ENCODE measurements around the gene TCOF1. TPM values are rescaled to one million over a fixed set of nuclear protein-coding genes. Genes with fewer than 3 reads are reported as not detected.

TCOF1 gene
- total RNA-seq, 1 experiment from 2014 or later = 109 TPM

DNA sequence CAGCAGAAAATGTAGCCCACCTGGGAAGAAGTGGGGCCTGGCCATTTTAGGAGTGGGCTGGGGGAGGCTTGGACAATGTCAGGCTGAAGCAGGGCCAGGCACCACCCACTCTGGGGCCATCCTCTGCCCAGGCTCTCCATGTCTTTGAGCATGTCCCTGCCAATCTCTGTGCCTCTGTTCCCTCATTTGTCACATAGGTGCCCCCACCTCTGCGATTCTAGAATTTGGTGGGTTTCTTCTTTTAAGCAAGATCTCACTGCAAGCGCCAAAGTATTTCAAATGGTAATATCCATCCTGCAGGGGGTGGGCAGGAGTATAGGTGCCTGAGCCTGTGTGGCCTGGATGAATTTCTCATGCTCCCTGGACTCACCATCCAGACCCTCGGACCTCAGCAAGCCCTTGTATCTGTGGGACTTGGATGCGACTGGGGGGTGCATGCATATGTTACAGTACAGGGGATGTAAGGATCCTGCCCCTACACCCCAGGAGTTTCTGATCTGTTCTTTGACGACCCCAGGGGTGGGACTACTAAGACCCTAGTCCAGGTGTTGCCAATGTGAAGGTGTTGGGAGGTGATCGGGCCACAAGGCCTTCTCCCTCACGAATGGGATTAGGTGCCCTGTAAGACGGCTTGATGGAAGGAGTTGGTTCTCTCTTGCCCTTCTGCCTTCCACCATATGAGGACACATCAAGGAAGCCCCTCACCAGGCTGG, 50.9 kb downstream of the TCOF1 start:
- BruUV-seq (replicated peaks) = no TSS peak
- no peak overlapping the region for H3K27ac ChIP-seq (ENCODE audit: low read depth, low read length, poor library complexity, severe bottlenecking)
- no peaks in the 10 kb centered on the region for H3K36me3 ChIP-seq (ENCODE audit: insufficient read depth, low read length, poor library complexity, severe bottlenecking)
- no peak overlapping the region for H3K4me3 ChIP-seq (ENCODE audit: low read depth, low read length, poor library complexity, severe bottlenecking)
- intact Hi-C loops (cut with micrococcal nuclease; ENCODE audit: unreplicated experiment) = no loop called here
- ChIA-PET POLR2A (ENCODE audit: low non-redundant PET) (no interaction called here), CTCF (no interaction called here)
- DNase-seq (ENCODE audit: low spot score) = no peak
- no peak for TF ChIP-seq EZH2 (IDR thresholded peaks at IDR 0.05; ENCODE audit: borderline replicate concordance, low read depth, low read length, poor library complexity, severe bottlenecking)
- TF ChIP-seq, protein P1, sequence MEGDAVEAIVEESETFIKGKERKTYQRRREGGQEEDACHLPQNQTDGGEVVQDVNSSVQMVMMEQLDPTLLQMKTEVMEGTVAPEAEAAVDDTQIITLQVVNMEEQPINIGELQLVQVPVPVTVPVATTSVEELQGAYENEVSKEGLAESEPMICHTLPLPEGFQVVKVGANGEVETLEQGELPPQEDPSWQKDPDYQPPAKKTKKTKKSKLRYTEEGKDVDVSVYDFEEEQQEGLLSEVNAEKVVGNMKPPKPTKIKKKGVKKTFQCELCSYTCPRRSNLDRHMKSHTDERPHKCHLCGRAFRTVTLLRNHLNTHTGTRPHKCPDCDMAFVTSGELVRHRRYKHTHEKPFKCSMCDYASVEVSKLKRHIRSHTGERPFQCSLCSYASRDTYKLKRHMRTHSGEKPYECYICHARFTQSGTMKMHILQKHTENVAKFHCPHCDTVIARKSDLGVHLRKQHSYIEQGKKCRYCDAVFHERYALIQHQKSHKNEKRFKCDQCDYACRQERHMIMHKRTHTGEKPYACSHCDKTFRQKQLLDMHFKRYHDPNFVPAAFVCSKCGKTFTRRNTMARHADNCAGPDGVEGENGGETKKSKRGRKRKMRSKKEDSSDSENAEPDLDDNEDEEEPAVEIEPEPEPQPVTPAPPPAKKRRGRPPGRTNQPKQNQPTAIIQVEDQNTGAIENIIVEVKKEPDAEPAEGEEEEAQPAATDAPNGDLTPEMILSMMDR (conservative IDR thresholded peaks at IDR 0.05; ENCODE audit: low read depth, low read length) = no peak
- no peaks in the 10 kb centered on the region for H3K27me3 ChIP-seq (replicated peaks; ENCODE audit: insufficient read depth, low read depth, low read length, poor library complexity)
- no peaks in the 10 kb centered on the region for H3K9me3 ChIP-seq (ENCODE audit: low read depth, low read length, poor library complexity, severe bottlenecking)
- peaks cover 8% of the 10 kb centered on the region for H3K4me1 ChIP-seq (ENCODE audit: insufficient read depth, low read length, poor library complexity, severe bottlenecking)

DNA sequence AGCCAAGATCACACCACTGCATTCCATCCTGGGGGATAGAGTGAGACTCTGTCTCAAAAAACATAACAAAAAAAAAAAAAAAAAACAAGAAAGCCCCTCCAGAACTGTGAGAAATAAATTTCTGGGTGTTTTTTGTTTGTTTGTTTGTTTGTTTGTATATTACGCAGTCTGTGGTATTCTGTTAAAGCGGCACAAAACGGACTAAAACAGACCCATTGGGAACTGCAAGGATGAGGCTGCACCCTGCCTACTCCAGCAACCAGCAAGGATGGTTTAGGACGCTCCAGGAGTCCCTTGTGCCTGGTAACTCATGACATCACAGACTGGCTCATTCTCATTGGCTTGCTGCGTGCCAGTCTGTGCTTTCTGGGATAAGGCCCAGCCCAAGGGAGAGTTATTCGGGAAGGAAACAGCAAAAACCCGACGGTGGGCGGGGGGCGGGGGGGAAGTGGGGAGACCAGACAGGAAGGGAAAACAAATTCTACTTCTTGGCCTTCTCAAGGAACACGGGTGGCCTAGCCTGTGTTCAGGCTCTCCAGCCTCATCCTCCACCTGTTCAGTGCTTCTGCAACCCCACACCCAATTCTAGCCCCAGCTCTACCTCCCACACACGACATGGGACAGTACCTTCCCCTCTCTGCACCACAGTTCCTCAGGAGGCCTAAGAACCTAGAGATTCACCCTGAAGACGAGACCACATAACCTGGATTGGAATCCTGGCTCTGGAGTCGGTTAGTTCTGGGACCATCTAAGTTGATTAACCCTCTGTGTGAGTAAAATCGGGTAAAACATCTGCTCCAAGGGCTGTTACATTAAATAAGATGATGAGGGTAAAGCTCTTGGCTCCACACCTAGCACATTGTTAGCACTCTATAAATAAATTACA, 52.4 kb downstream of the TCOF1 start:
- Histone ChIP-seq H3K9me3 (ENCODE audit: low read depth, low read length, poor library complexity, severe bottlenecking) (no peaks in the 10 kb centered on the region), H3K4me3 (ENCODE audit: low read depth, low read length, poor library complexity, severe bottlenecking) (peak overlapping the region; percentile 2), H3K36me3 (ENCODE audit: insufficient read depth, low read length, poor library complexity, severe bottlenecking) (no peaks in the 10 kb centered on the region), H3K4me1 (ENCODE audit: insufficient read depth, low read length, poor library complexity, severe bottlenecking) (peaks cover 8% of the 10 kb centered on the region), H3K27me3 (replicated peaks; ENCODE audit: insufficient read depth, low read depth, low read length, poor library complexity) (no peaks in the 10 kb centered on the region), H3K27ac (ENCODE audit: low read depth, low read length, poor library complexity, severe bottlenecking) (no peak overlapping the region)
- peak; percentile 94 for DNase-seq (ENCODE audit: low spot score)
- BruUV-seq (replicated peaks) = no TSS peak
- ChIA-PET CTCF (interaction anchor here (0.7 kb wide), 1 partner anchor 993 kb away, joined by 4 read pairs; no protein-coding TSS in a partner anchor), POLR2A (ENCODE audit: low non-redundant PET) (no interaction called here)
- intact Hi-C loops (cut with micrococcal nuclease; ENCODE audit: unreplicated experiment) = no loop called here
- TF ChIP-seq EZH2 (IDR thresholded peaks at IDR 0.05; ENCODE audit: borderline replicate concordance, low read depth, low read length, poor library complexity, severe bottlenecking) = no peak
- TF ChIP-seq, protein P1 (conservative IDR thresholded peaks at IDR 0.05; ENCODE audit: low read depth, low read length) = no peak

DNA sequence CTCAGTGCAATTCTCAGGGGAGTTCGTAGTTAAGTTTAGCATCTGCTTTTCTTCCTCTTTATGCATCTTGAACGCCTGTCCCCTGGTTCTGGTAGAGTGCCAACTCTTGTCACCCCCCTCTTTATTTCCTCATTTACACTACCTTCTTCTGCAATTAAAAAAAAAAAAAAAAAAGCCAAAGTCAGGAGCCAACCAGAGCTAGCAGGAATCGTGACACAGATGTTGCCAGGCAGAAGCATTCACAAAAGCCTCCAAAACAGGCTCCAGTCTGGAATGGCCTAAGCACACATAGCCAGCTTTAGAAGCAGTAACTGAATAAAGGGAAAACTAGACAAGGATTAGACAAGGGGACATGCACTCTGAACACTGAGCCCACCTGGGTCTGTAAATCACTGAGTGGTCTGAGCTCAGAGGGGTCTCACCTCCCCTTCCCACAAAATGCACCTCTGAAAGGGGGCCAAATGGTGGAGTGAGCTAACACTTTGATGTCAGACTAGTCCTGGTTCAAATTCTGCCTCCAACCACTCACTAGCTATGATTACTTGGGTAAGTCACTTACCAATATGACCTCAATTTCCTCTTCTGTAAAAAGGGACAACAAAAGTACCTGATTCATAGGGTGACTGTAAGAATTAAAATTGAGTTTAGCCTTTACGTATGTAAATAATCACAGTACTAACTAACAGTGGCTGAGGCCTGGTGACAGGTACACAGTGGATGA, 53.2 kb downstream of the TCOF1 start:
- Histone ChIP-seq H3K4me1 (ENCODE audit: insufficient read depth, low read length, poor library complexity, severe bottlenecking) (peaks cover 8% of the 10 kb centered on the region), H3K36me3 (ENCODE audit: insufficient read depth, low read length, poor library complexity, severe bottlenecking) (no peaks in the 10 kb centered on the region), H3K27ac (ENCODE audit: low read depth, low read length, poor library complexity, severe bottlenecking) (no peak overlapping the region), H3K9me3 (ENCODE audit: low read depth, low read length, poor library complexity, severe bottlenecking) (no peaks in the 10 kb centered on the region), H3K4me3 (ENCODE audit: low read depth, low read length, poor library complexity, severe bottlenecking) (no peak overlapping the region), H3K27me3 (replicated peaks; ENCODE audit: insufficient read depth, low read depth, low read length, poor library complexity) (no peaks in the 10 kb centered on the region)
- ChIA-PET POLR2A (ENCODE audit: low non-redundant PET) (interaction anchor here (0.6 kb wide), 1 partner anchor 158 kb away, joined by 3 read pairs; no protein-coding TSS in a partner anchor), CTCF (interaction anchor here (0.7 kb wide), 1 partner anchor 992 kb away, joined by 4 read pairs; no protein-coding TSS in a partner anchor)
- peak; percentile 76 for DNase-seq (ENCODE audit: low spot score)
- BruUV-seq (replicated peaks) = no TSS peak
- intact Hi-C loops (cut with micrococcal nuclease; ENCODE audit: unreplicated experiment) = no loop called here
- TF ChIP-seq EZH2 (IDR thresholded peaks at IDR 0.05; ENCODE audit: borderline replicate concordance, low read depth, low read length, poor library complexity, severe bottlenecking) = no peak
- TF ChIP-seq, protein P1 (conservative IDR thresholded peaks at IDR 0.05; ENCODE audit: low read depth, low read length) = no peak
